DMS 273 (cell line): ENCODE data around the gene MRM3.
"Not testable (repeated sequence)": the region's sequence is repeated elsewhere in the genome, so short reads cannot be mapped to it uniquely, and the experiment has no call there.

ENCODE experiments used
- DNase-seq: peaks from one replicate; lab custom pipeline; 2025; ENCODE audit not compliant: unreplicated experiment; lab: John Stamatoyannopoulos, UW

Gene MRM3, protein sequence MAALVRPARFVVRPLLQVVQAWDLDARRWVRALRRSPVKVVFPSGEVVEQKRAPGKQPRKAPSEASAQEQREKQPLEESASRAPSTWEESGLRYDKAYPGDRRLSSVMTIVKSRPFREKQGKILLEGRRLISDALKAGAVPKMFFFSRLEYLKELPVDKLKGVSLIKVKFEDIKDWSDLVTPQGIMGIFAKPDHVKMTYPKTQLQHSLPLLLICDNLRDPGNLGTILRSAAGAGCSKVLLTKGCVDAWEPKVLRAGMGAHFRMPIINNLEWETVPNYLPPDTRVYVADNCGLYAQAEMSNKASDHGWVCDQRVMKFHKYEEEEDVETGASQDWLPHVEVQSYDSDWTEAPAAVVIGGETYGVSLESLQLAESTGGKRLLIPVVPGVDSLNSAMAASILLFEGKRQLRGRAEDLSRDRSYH

DNA sequence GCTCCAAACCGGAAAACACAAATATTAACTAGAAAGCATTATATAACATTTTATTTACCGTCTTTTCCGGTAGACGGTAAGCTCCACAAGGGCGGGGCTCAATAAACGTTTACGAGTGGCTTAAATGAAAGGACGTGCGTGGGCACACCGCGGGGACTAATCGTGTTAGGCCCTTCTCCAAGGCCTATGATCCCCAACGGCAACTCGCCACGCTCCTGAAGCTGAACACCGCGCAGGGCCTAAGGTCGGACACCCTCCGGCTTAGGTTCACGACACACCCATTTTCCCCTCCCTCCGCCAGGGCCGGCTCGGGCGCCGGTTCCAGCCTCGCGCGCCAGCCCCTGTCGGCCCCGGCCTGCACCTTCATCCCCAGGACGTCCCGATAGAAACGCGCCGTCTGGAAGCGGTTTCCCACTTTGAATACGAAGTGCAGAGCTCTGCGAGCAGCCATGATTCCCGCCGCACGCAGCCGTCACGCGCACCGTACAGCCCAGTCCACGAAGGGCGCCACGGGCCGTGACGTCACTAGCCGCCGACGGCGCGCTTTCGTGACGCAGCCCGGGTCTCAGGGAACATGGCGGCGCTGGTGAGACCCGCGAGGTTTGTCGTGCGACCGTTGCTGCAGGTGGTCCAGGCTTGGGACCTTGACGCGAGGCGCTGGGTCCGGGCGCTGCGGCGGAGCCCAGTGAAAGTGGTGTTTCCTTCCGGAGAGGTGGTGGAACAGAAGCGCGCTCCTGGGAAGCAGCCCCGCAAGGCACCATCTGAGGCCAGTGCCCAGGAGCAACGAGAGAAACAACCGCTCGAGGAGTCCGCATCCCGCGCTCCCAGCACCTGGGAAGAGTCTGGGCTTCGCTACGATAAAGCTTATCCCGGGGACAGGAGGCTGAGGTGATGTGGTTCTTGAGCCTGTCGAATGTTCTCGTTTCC is at the start of gene MRM3, which contains the start of gene GLOD4:
Gene MRM3, plus strand, starts transcription at position 549 of the 927 bp plus-strand sequence. Its CDS starts 26 bp downstream, at position 575.
Gene GLOD4, minus strand, starts transcription at position 476 of the 927 bp plus-strand sequence. Its CDS starts 25 bp downstream, at position 451.
- DNase-seq, result peak; percentile 92

DNA sequence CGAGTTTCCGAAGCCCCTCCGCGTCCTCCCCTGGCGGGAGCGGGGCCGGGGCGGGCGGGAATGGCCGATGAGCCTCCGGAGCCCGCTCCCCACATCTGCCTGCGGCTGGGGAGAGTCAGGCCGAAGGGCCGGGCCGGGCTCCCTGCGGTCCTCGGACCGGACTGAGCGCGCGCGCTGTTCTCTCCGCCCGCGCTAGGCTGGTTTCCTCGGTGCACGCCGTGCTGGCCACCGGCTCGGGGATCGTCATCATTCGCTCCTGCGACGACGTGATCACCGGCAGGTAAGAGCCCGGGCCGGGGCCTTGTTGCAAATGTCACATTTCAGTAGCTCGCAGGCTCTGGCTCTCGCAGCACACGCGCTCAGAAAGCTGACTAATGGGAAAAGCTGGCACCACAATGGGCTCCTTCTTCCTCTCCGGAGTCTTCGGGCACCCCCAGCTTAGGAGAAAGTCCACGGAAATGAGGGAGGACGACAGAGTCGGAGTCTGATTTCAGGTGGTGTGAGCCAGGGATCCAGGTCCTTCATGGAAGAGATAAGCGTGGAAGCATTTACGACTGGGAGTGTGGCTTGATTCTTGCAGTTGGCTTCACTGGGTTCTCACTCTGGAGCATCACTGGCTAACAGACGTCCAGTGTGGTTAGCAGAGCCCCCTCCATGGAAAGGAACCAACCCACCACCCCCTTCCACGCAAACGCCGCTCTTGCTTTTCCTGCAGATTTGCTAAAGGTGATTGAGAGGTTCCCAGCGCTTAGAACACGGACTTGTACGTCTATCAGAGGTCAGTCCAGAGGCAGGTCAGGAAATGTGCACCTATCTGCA is 49.0 kb upstream of the MRM3 start:
- peak; percentile 42 for DNase-seq

DNA sequence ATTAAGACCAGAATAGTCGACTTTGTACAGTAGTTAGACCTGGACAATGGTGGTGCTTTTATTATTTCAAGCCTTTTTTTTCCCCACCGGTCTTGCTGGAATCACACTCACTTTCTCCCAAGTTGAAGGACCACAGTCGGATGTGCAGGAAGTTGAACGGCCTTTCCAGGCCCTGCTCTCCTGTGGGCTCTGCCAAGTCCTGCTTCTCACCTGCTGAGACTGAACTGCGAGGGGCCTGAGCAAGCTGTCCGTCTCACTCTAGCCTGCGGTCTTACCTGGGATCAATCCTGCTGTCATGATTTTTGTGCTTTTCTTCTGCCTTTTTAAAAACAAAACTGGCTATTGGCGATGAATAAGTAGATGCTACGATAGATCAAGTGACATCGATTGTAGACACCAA is 48.4 kb upstream of the MRM3 start:
- no peak for DNase-seq

DNA sequence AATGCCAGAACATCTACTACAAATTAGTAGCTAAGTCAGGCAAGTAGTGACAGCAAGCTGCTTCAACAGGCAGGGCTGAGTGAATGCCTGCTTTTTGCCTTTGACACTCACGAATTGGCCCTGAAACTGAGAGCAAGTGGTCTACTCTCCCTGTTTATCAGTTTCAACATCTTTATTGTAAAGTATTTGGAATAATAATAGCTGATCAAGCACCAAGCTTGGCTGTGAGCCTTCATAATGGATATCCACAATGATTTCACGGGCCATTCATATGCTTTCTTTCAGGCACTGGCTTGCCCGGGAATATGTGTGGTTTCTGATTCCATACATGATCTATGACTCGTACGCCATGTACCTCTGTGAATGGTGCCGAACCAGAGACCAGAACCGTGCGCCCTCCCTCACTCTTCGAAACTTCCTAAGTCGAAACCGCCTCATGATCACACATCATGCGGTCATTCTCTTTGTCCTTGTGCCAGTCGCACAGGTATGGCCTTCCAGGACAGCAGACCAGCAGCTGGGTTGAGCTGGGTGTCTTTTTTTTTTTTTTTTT is 44.5 kb upstream of the MRM3 start:
- no peak for DNase-seq

DNA sequence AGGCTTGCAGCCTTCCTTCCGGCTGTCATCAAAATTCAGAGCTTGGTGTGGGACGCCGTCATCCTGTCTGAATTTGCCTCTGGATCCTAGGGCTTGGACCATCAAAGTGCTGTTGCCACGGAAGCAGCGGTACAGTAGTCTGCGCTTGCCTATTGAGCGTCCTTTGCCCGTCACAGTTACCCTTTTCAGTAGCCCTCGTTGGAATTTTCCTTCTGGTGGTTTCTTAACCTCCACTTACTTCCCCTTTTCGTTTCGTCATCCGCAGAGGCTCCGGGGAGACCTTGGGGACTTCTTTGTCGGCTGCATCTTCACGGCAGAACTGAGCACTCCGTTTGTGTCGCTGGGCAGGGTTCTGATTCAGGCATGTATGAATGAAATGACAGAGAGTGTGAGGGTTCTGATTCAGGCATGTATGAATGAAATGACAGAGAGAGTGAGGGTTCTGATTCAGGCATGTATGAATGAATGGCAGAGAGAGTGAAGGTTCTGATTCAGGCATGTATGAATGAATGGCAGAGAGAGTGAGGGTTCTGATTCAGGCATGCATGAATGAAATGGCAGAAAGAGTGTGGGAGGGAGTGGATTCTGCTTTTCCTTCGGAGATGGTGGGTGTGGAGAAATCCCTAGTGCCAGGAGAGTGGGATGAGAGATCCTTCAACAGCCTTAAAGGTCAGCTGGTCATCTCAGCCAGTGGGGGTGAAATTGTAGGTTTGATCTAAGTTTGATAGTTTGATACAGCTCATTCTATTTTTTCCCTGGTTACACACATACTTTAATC is 41.7 kb upstream of the MRM3 start:
- no peak for DNase-seq

DNA sequence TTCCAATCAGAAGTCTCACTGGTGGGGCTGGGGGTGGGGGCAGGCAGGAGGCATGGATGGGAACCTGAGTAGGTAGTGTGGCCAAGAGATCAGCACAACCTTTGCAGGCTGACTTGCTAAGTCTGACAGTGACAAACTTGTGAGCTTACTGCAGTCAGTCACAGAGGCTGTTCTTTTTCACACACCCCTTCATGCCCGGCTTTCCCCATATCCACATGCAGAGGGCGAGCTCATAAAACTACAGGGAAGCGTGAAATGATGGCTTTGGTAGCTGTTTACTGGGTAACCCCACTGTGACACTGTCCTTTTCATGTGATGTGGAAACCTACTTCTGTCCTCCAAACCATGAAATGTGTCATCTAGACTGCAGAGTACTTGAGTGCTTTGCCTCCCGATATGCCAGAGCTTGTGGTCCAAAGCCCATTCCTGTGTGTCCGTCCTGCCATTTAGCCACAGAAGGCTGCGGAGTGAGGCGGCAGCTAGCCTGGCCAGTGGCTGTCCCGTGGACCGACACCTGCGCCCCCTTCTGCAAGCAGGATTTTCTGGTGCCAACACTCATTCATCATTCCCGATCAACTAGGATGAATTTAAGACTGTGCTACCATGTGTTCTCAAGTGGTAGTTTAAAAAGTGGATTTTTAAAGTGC is 39.9 kb upstream of the MRM3 start:
- no peak for DNase-seq

DNA sequence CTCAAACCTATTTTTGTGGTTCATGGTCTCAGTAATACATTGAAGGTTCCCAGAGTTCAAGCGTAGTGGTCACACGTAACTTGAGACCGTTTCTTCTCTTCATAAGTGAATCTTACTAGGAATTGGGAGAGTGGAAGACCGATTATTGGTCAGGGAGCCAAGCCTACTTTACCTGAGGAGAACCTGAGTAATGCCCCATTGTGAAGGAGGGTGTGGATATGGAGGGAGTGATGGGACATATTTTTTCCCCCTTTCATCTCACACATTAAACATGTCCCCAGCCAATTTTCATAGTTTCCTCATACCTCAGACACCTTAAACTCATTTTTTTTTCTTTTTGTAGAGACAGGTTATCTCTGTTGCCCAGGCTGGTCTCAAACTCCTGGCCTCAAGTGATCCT is 39.0 kb upstream of the MRM3 start:
- DNase-seq, result no peak

DNA sequence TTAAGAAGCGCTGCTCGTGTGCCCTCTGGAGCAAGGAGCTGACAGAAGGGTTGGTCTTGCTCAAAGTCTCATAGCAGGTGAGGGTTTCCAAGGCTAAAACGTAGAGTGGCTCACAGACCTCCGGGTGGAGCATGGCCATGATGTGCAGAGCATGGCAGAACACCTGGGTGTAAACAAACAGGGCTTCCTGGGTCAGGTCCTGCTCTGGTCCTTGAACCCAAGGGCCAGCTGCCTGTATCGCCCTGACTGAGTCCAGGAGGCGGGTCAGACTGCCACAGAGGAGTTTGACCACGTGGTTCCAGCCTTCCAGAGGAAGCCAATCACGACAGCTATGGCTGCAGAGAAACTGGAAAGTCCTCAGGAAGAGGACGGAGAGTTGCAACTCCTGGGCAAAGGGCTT is 37.2 kb upstream of the MRM3 start:
- DNase-seq, result no peak

DNA sequence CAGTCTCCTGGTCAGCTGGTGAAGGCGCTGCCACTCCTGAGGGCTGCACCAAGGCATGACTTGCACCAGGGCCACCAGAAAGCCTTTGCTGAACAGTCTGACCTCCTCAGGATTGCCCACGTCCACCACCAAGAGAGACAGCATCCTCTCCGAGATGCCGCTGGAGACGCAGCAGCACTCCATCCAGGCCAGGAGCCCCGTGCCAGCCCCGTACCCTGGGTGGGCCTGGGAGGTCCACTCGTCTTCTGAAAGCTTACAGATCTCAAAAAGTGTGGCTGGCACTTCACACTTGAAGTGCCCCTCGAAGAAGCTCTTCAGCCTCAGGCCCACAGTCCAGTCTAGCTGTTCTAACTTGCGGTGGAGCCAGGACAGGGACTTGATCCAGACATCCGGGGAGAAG is 36.7 kb upstream of the MRM3 start:
- DNase-seq, result no peak

DNA sequence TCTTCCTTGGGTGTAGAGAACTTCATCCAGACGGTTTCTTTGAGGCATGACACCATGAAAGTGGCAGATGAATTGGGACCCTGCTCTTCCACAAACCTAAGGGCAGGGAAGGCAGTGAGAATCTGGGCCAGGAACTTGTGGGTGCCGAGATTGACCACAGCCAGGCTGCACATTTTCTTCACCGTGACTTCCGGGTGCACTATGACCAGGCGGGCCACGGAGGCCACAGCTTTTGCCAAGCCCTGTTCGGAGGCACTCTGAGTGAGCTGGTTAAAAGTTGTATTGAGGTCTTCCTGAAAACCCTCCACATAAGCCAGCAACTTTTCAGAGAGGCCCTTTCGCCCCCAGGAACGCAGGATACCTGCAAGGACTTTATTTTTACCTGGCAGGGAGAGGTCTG is 36.0 kb upstream of the MRM3 start:
- no peak for DNase-seq

DNA sequence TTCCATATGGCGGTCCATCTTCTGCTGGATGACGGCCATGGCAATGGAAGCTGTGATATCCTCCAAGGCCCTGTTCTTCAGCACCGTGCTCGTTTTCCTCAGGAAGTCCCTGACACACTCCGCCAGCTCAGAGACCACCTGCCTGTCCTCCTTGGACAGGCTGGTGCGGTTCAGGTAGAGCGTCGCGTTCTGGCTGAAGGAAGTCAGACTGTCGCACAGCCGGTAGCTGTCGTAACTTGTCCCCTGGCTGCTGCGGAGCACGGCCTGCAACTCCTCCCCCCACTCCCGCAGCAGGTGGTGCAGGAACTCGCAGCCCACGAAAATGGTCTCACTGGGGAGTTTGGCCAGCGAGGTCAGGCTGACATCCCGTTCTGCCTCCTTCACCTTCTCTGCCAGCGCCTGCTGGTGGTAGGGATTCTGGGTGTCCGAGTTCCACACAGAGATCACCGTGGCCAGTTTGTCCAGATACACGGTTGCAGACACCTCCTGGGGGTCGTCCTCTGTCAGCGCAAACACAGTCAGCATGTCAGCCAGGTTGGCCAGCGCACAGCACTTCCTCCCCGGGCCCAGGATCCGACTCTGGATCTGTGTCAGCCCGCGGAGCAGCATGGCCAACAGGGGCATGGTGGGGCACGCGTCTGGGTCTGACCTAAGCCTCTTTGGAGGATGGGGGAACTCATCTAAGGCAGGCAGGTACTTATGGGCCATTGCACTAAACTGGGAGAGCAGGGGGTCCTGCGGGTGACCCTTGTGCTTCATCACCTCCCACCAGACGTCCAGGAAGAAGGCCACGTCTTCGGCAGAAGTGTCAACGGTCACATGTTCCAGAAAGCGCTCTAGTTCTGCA is 35.1 kb upstream of the MRM3 start:
- DNase-seq, result no peak

DNA sequence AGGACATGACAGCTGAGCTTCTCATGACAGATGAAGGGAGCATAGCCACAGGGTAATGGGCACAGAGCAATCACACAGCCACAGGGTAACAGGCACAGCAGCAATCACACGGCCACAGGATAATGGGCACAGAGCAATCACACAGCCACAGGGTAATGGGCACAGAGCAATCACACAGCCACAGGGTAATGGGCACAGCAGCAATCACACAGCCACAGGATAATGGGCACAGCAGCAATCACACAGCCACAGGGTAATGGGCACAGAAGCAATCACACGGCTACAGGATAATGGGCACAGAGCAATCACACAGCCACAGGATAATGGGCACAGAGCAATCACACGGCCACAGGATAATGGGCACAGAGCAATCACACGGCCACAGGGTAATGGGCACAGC is 33.5 kb upstream of the MRM3 start:
- DNase-seq, result not testable (repeated sequence)

DNA sequence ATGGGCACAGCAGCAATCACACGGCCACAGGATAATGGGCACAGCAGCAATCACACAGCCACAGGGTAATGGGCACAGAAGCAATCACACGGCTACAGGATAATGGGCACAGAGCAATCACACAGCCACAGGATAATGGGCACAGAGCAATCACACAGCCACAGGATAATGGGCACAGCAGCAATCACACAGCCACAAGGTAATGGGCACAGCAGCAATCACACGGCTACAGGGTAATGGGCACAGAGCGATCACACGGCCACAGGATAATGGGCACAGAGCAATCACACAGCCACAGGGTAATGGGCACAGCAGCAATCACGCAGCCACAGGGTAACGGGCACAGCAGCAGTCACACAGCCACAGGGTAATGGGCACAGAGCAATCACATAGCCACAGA is 32.8 kb upstream of the MRM3 start:
- not testable (repeated sequence) for DNase-seq

DNA sequence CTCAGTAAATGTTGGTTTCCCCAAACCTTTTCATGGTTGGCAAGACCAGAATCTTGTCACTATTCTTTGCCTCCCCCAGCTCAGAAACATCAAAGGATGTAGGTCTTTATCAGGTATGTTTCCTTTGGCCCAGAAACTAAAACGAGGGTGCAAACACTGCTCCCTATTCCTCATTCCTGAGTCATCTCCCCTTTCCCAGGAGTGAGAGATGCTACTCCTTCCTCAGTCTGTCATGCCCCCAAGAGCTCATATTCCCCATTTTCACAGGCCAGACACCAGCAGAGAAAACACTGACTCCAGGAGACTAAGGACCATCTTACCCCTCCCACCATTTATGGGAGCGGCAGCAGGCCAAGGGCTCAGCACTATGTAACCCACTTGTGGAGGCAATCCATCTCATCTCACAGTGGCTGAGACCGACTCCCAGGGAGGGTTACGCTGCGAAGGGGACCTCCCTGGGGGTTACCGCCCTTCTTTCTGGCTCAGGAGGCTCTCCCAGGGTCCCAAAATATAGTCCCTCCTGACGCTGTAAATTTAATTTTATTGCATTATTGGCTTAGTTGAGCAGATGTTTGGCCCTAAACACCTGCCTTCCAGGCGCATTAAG is 31.6 kb upstream of the MRM3 start:
- no peak for DNase-seq

DNA sequence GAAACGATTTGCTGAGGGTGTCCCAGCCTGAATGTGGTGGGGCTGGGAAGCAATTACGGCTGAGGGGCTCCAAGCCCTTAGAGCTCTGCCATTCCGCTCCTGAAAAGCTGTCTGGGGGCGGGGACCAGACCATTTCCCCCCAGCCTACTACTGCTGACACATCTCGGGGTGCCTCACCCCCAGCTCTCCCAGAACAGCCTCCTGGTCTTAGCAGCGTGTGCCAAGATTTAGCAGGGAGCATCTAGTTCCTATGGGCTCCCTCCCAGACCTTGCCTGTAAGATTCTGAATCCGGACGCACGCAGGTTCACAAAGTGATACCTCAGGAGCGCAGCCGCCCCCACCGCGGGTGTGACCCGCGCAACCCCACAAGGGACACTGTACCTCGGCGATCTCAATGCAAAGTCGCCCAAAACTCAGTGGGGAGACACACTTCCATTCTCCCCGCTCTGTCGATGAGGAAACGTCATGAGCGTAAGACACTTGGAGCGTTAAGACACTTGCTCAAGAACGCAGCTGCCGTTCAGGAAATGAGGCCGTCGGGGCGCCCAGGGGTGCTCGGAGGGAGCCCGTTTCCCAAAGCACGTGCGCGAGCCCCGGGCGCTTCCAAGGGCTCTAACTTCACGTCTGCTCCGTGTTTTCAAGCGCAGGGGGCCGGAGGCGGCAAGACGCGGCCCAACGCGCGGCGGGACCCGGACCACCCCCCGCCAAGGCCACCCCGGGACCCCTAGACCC is 30.7 kb upstream of the MRM3 start:
- peak; percentile 58 for DNase-seq

DNA sequence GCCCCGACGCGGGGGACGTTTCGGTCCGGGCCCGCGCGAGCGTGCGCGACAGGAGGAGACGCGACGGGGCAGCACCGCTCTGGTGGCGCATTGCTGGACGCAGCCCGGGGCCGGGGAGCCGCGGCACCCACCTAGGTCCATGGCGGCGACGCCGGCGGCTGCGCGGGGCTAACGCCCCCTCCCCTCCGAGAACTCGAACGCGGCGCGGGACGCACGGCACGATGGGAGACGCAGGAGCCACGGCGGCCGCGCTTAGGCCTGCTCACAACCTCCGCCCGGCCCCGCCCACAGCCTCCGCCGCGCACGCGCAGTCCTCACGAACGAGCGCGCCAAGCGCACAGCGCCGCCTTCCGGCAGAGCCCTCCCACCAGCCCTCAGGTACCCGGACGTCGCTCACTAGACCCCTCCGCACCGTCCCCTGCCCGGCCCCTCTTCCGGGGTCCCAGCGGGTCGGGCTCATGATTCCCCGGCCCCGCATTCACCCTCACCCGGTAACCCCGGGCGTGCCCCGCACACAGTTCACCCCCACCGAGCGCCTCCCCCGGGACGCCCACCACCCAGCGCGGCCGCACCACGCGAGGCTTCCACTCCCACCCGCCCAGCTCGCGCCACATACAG is 30.0 kb upstream of the MRM3 start, which contains the start of gene GEMIN4:
Gene GEMIN4, minus strand, starts transcription at position 263 of the 618 bp plus-strand sequence. Its CDS starts 122 bp downstream, at position 141.
- peak; percentile 93 for DNase-seq
